Body of pancreas (tissue), 4 donors: ENCODE measurements around the gene MAJIN. TPM values are rescaled to one million over a fixed set of nuclear protein-coding genes. Genes with fewer than 3 reads are reported as not detected.
A peak's percentile ranks its signal among the peaks of the same experiment; 100 is the strongest.

Source experiments
- ATAC-seq: fragments of 150-250 bp; one replicate; pipeline ENCODE4 v1.9.1; 2016
- DNase-seq, 4 donors: peaks; one replicate each; pipeline ENCODE4 v3.0.0-alpha.2; 2019
- H3K27ac ChIP-seq, 4 donors: fragments of 200-600 bp; sonication (generic); 1 replicate in 3 of 4; 2 replicates in 1 of 4; pipeline versions ENCODE4 v1.5.1 to v1.6.1; 2016 to 2019; ENCODE audit warnings: mild to moderate bottlenecking in 1 of 4, mixed read lengths in 1 of 4, moderate library complexity in 1 of 4
- H3K27me3 ChIP-seq, 2 donors: fragments of 200-600 bp; sonication (generic); one replicate each; pipeline ENCODE4 v1.6.0; 2016; ENCODE audit warnings: mild to moderate bottlenecking in 1 of 2
- H3K36me3 ChIP-seq, 2 donors: fragments of 200-600 bp; sonication (generic); replicated peaks in 1 of 2; 2 replicates each; pipeline ENCODE4 v1.5.1; 2016; ENCODE audit warnings: low read depth in 2 of 2; ENCODE audit not compliant: insufficient read depth in 1 of 2
- H3K4me1 ChIP-seq: fragments of 200-600 bp; sonication (generic); one replicate; pipeline ENCODE4 v1.6.0; 2016
- H3K4me3 ChIP-seq, 2 donors: fragments of 200-600 bp; sonication (generic); 1 replicate in 1 of 2; 2 replicates in 1 of 2; pipeline ENCODE4 v1.5.1; 2016 to 2019
- H3K9me3 ChIP-seq, 3 donors: fragments of 200-600 bp; sonication (generic); 1 replicate in 2 of 3; 2 replicates in 1 of 3; pipeline ENCODE4 v1.5.1; 2016
- POLR2A ChIP-seq, 3 donors: fragments of 450-650 bp; IDR thresholded peaks; one replicate each; pipeline ENCODE4 v1.6.1; 2016; ENCODE audit warnings: antibody characterized with exemption in 3 of 3, mild to moderate bottlenecking in 2 of 3
- WGBS, 2 donors: methylation state at CpG; one replicate each; pipeline ENCODE4 v1.1.5; 2017; 5-methylcytosine and 5-hydroxymethylcytosine counted together
- intact Hi-C: fragments of 100-400 bp; cut with DNase I; formaldehyde crosslinking; loops from one replicate; pipeline ENCODE4 v1.15.1; 2023
- total RNA-seq, 2 donors: library from RNA; depleted of rRNA; stranded (reverse); fragments of >200 nt; gene quantifications; one replicate each; pipeline ENCODE4 v1.1.0, GENCODE V29; 2016
- TF ChIP-seq, protein P1 (sequence below), 7 experiments: fragments of 450-650 bp in 4 of 7; fragments of 200-600 bp in 3 of 7; sonication (generic) in 3 of 7; IDR thresholded peaks; one replicate each; pipeline ENCODE4 v1.5.1; 2016 to 2019; ENCODE audit warnings: antibody characterized with exemption in 7 of 7

MAJIN gene
- total RNA-seq, 2 donors from 2014 or later = 0.78 TPM; not detected in 1

DNA sequence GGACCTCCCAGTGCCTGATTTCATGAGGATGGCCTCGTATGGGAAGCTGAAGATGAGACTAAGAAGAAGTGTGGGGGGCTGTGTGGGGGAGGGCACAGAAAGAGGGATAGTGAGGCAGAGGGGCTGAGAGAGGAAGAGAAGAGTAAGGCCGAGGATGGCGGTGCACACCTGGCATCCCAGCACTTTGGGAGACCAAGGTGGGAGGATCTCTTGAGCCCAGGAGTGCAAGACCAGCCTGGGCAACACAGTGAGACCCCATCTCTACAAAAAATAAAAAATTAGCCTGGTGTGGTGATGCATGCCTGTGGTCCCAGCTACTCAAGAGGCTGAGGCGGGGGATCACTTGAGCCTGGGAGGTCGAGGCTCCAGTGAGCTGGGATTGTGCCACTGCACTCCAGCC is 80.0 kb downstream of the MAJIN start:
- peaks cover 72% of the 10 kb centered on the region for H3K4me1 ChIP-seq
- TF ChIP-seq, protein P1, sequence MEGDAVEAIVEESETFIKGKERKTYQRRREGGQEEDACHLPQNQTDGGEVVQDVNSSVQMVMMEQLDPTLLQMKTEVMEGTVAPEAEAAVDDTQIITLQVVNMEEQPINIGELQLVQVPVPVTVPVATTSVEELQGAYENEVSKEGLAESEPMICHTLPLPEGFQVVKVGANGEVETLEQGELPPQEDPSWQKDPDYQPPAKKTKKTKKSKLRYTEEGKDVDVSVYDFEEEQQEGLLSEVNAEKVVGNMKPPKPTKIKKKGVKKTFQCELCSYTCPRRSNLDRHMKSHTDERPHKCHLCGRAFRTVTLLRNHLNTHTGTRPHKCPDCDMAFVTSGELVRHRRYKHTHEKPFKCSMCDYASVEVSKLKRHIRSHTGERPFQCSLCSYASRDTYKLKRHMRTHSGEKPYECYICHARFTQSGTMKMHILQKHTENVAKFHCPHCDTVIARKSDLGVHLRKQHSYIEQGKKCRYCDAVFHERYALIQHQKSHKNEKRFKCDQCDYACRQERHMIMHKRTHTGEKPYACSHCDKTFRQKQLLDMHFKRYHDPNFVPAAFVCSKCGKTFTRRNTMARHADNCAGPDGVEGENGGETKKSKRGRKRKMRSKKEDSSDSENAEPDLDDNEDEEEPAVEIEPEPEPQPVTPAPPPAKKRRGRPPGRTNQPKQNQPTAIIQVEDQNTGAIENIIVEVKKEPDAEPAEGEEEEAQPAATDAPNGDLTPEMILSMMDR (IDR thresholded peaks at IDR 0.05) = no peak
- TF ChIP-seq POLR2A (IDR thresholded peaks at IDR 0.05) = no peak
- H3K9me3 ChIP-seq = no peaks in the 10 kb centered on the region
- H3K4me3 ChIP-seq = peak overlapping the region in 1 of 2 donors; percentile 14
- H3K27ac ChIP-seq = peak overlapping the region in 3 of 4 donors; percentile 84 to 91 (median 87)
- ATAC-seq (no peak), DNase-seq (no peak)
- no peaks in the 10 kb centered on the region for H3K27me3 ChIP-seq
- WGBS, 2 donors = 54 to 57% methylated on average over 5 of the region's 5 CpGs
- H3K36me3 ChIP-seq = peaks cover 0 to 2% of the 10 kb centered on the region in 2 donors
- intact Hi-C loops = no loop called here

DNA sequence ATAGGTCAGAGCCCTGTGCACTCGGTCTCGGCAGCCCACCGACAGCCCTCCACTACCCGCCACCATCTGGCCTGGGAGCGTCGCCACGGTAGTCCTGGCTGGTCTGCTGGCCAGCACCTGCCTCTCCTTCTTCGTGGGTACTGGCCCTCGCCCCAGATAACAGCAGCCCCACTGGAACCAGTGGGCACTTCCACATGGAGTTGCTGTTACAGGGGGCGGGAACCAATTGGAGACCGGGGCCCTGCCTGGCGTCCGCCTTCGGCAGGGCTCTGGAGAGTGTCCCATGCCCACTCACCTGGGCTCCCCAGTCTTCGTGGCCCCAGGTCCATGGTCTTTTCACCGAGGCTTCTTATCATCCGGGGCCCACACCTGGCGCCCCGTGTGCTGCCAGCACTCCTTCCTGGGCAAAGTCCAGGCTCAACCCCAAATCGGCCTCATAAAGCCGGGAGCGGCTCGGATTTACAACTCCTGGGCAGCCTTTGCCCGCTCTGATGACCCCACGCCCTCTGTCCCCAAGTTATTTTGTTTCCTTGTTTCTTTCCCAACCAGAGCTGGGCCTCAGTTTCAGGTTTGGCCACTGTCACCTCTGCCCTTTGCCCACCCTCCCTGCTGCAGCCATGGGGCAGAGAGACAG is 80.6 kb downstream of the MAJIN start:
- DNase-seq (peak in 3 of 4 donors; percentile 40 to 63 (median 46)), ATAC-seq (no peak)
- Histone ChIP-seq H3K27me3 (no peaks in the 10 kb centered on the region), H3K36me3 (no peaks in the 10 kb centered on the region), H3K4me3 (no peak overlapping the region), H3K4me1 (peaks cover 72% of the 10 kb centered on the region), H3K27ac (peak overlapping the region in 3 of 4 donors; percentile 84 to 91 (median 87)), H3K9me3 (no peaks in the 10 kb centered on the region)
- no peak for TF ChIP-seq POLR2A (IDR thresholded peaks at IDR 0.05)
- TF ChIP-seq, protein P1 (IDR thresholded peaks at IDR 0.05) = no peak
- WGBS, 2 donors = 38 to 40% methylated on average over 15 to 25 of the region's 25 CpGs
- intact Hi-C loops = no loop called here

DNA sequence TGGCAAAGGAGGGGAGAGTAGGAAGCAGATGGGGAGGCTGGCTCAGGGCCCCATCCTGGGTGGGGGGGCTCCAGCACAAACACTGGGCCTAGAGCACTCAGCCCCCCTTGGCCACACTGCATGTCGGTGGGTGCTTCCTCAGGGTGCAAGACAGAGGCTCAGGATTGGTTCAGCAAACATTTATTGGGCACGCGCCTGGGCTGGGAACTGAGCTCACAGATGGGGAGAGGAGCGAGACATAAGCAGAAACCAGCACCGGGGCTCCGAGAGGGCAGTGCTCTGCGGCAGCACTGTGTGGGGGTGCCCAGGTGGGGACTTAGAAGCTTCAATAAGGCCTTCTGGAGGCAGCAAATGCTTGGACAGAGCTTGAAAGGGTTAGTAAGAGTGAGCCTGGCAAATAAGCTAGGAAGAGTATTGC is 81.4 kb downstream of the MAJIN start:
- TF ChIP-seq POLR2A (IDR thresholded peaks at IDR 0.05) = no peak
- TF ChIP-seq, protein P1 (IDR thresholded peaks at IDR 0.05) = no peak
- DNase-seq = no peak
- WGBS, 2 donors = 84 to 94% methylated on average over 7 of the region's 7 CpGs
- Histone ChIP-seq H3K9me3 (no peaks in the 10 kb centered on the region), H3K27ac (peak overlapping the region in 2 of 4 donors; percentile 17 to 84), H3K4me1 (peaks cover 72% of the 10 kb centered on the region), H3K4me3 (no peak overlapping the region), H3K36me3 (no peaks in the 10 kb centered on the region), H3K27me3 (no peaks in the 10 kb centered on the region)
- intact Hi-C loops = no loop called here
- no peak for ATAC-seq

DNA sequence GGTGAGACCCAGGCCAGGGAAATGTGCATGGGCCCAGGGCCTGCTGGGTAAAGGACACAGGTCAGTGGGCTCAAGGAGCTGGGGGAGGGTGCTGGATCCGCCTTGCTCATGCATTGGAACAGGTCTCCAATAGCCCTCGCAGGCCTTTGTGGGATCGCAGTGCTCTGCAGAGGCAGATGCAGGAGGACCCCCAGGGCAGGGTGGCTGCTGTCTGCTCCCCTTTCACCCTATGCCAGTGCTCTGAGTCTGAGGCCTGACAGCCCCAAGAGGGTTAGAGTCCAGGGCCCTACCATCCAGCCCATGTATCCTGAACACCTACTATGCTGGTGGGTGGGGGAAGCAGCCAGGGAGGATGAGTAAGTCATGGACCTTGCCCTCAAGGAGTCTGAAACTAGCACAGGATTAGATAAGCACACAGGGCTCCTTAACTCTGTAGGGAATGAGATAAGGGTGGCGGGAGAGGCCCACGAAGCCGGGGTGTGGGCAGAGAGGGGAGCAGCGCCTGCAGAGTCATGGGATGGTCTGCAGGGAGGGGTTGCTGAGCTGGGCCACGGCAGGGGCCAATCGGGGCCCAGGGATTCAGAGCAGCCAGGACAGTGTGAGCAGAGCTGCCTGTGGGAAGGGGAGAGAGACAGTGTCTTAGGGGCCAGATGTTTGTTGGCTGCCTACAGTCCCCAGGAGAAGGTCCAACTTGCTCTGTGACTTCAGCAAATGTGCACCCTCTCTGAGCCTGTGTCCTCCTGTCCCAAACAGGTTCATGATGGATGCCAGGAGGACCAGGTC is 83.0 kb downstream of the MAJIN start:
- H3K4me3 ChIP-seq = no peak overlapping the region
- 32 to 43% methylated on average over 9 of the region's 9 CpGs for WGBS, 2 donors
- ATAC-seq (no peak), DNase-seq (peak in 2 of 4 donors; percentile 33)
- H3K4me1 ChIP-seq = peaks cover 64% of the 10 kb centered on the region
- TF ChIP-seq POLR2A (IDR thresholded peaks at IDR 0.05) = peak in 2 of 3 donors; percentile 13
- TF ChIP-seq, protein P1 (IDR thresholded peaks at IDR 0.05) = no peak
- H3K36me3 ChIP-seq = no peaks in the 10 kb centered on the region
- intact Hi-C loops = no loop called here
- no peaks in the 10 kb centered on the region for H3K27me3 ChIP-seq
- peak overlapping the region in 3 of 4 donors; percentile 53 to 64 (median 62) for H3K27ac ChIP-seq
- no peaks in the 10 kb centered on the region for H3K9me3 ChIP-seq
